ENCODE results near the gene COL1A2.

The COL1A2 gene

GRCh38 chr7:94445696-94446194, 51.0 kb downstream of the COL1A2 start:
- in situ Hi-C loops (cut with MboI; ENCODE audit: low pct_unique_long_range_greater_than_20kb, low sequenced_read_pairs, unreplicated experiment) = loop anchor here (25.0 kb wide), 2 partner anchors 742 to 1042 kb away; partner anchors contain the start of gene ASB4

GRCh38 chr7:94446308-94446707, 51.6 kb downstream of the COL1A2 start:
- no peak for DNase-seq (ENCODE audit: low spot score)
- in situ Hi-C loops (cut with MboI; ENCODE audit: low pct_unique_long_range_greater_than_20kb, low sequenced_read_pairs, unreplicated experiment) = loop anchor here (25.0 kb wide), 2 partner anchors 741 to 1041 kb away; partner anchors contain the start of gene ASB4
- no peak for TF ChIP-seq CTCF (IDR thresholded peaks at IDR 0.05; ENCODE audit: extremely low read depth, insufficient read depth, missing control alignments)

More at GRCh38 chr7:94445696-94446194, 51.0 kb downstream of the COL1A2 start:
- TF ChIP-seq CTCF (IDR thresholded peaks at IDR 0.05; ENCODE audit: extremely low read depth, insufficient read depth, missing control alignments) = no peak
- no peak for DNase-seq (ENCODE audit: low spot score)

GRCh38 chr7:94449151-94449725, 54.5 kb downstream of the COL1A2 start:
- DNase-seq (ENCODE audit: low spot score) = peak; percentile 38
- in situ Hi-C loops (cut with MboI; ENCODE audit: low pct_unique_long_range_greater_than_20kb, low sequenced_read_pairs, unreplicated experiment) = loop anchor here (25.0 kb wide), 2 partner anchors 738 to 1038 kb away; partner anchors contain the start of gene ASB4
- TF ChIP-seq CTCF (IDR thresholded peaks at IDR 0.05; ENCODE audit: extremely low read depth, insufficient read depth, missing control alignments) = peak; percentile 44

GRCh38 chr7:94450044-94450697, 55.5 kb downstream of the COL1A2 start:
- no peak for DNase-seq (ENCODE audit: low spot score)
- in situ Hi-C loops (cut with MboI; ENCODE audit: low pct_unique_long_range_greater_than_20kb, low sequenced_read_pairs, unreplicated experiment) = no loop called here
- TF ChIP-seq CTCF (IDR thresholded peaks at IDR 0.05; ENCODE audit: extremely low read depth, insufficient read depth, missing control alignments) = no peak

- no peak for DNase-seq (ENCODE audit: low spot score)
- TF ChIP-seq CTCF (IDR thresholded peaks at IDR 0.05; ENCODE audit: extremely low read depth, insufficient read depth, missing control alignments) = no peak
- in situ Hi-C loops (cut with MboI; ENCODE audit: low pct_unique_long_range_greater_than_20kb, low sequenced_read_pairs, unreplicated experiment) = no loop called here
Measured at GRCh38 chr7:94451187-94451586, 56.5 kb downstream of the COL1A2 start.

- no peak for TF ChIP-seq CTCF (IDR thresholded peaks at IDR 0.05; ENCODE audit: extremely low read depth, insufficient read depth, missing control alignments)
- in situ Hi-C loops (cut with MboI; ENCODE audit: low pct_unique_long_range_greater_than_20kb, low sequenced_read_pairs, unreplicated experiment) = no loop called here
- DNase-seq (ENCODE audit: low spot score) = no peak
Measured at GRCh38 chr7:94452239-94452638, 57.5 kb downstream of the COL1A2 start.

Data from GM13977 (cell line).